ENCODE measurements around the gene MTFR1L. TPM values are rescaled to one million over a fixed set of nuclear protein-coding genes. Genes with fewer than 3 reads are reported as not detected.

MTFR1L gene
- total RNA-seq, 2 donors from 2014 or later: 36.3 to 48.6 TPM

DNA sequence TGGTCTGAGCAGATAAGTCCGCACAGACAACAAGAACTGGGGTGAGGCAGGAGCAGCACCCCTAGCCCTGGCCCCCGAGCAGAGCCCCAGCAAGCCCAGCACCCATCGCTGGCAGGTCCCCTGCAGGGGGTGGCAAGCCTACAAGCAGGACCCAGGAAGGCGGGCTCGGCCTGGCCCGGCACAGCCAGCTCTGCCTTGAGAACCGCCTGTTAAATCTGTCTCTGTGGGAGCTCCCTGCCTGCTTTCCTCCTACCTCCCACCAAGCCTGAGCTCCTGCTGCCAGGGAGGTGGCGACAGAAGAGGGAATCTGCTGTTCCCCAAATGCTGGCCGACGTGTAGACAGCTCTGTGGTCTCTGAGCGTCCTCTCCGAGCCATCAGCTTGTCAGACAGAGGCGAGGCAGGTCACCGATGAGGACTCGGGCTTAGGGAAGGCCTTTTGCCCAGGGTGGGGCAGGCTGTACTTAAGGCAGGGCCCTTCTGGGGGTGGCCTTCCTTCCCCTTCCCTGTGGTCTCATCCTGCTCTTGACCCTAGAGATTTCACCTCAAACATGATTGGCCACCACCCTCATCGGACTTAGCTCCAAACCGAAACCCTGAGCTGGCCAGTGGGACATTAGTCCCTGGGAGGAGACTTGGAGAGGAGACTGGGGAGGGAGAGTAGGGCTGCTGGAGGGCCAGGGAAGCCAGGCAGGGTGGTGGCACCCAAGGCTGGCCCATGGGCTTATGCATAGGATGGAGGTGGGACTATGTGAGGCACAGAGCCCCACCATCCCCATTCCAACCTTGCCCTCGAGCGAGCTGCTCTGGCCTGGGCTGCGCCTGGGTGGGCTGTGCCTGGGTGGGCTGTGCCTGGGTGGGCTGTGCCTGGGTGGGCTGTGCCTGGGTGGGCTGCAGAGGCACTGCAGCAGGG lies 12.0 kb upstream of the MTFR1L start:
- H3K9ac ChIP-seq (ENCODE audit: low read depth in 2 of 2, low read length in 2 of 2): no peak overlapping the region
- H3K27me3 ChIP-seq: no peaks in the 10 kb centered on the region
- H3K9me3 ChIP-seq: no peaks in the 10 kb centered on the region
- H3K36me3 ChIP-seq: no peaks in the 10 kb centered on the region
- intact Hi-C loops (cut with DNase I): loop anchor here (10.0 kb wide), 1 partner anchor 283 kb away; no protein-coding TSS in a partner anchor
- H3K27ac ChIP-seq: no peak overlapping the region
- no peak for DNase-seq
- TF ChIP-seq, protein P1, sequence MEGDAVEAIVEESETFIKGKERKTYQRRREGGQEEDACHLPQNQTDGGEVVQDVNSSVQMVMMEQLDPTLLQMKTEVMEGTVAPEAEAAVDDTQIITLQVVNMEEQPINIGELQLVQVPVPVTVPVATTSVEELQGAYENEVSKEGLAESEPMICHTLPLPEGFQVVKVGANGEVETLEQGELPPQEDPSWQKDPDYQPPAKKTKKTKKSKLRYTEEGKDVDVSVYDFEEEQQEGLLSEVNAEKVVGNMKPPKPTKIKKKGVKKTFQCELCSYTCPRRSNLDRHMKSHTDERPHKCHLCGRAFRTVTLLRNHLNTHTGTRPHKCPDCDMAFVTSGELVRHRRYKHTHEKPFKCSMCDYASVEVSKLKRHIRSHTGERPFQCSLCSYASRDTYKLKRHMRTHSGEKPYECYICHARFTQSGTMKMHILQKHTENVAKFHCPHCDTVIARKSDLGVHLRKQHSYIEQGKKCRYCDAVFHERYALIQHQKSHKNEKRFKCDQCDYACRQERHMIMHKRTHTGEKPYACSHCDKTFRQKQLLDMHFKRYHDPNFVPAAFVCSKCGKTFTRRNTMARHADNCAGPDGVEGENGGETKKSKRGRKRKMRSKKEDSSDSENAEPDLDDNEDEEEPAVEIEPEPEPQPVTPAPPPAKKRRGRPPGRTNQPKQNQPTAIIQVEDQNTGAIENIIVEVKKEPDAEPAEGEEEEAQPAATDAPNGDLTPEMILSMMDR (IDR thresholded peaks at IDR 0.05): no peak
- H3K4me3 ChIP-seq: no peak overlapping the region
- H3K4me1 ChIP-seq: no peaks in the 10 kb centered on the region

DNA sequence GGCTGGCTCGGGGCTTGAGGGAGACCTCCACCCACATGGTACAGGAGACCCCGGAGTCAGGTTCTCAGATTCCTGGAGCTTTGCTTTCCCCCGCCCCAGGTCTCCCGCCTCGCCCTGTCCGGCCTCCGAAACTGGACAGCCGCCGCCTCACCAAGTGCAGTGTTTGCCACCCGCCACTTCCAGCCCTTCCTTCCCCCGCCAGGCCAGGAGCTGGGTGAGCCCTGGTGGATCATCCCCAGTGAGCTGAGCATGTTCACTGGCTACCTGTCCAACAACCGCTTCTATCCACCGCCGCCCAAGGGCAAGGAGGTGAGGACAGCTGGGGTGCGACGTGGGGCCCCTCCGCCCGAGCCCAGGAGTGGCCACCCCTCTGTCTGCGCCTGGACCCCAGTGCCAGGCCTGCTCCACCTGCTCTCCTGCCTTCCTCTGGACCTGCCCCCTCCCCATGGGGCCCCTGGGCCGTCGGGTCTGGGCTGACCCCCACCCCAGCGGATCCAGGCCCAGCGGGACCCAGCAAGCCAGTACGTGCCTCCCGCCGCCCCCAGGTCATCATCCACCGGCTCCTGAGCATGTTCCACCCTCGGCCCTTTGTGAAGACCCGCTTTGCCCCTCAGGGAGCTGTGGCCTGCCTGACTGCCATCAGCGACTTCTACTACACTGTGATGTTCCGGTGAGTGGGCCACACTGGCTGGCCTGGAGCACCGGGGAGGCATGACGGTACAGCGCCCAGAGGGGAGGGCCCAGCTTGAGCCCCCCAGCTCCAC lies 11.1 kb upstream of the MTFR1L start:
- H3K36me3 ChIP-seq: no peaks in the 10 kb centered on the region
- DNase-seq: no peak
- TF ChIP-seq, protein P1 (IDR thresholded peaks at IDR 0.05): no peak
- intact Hi-C loops (cut with DNase I): loop anchor here (10.0 kb wide), 1 partner anchor 284 kb away; no protein-coding TSS in a partner anchor
- no peaks in the 10 kb centered on the region for H3K27me3 ChIP-seq
- no peak overlapping the region for H3K9ac ChIP-seq (ENCODE audit: low read depth in 2 of 2, low read length in 2 of 2)
- H3K27ac ChIP-seq: no peak overlapping the region
- no peak overlapping the region for H3K4me3 ChIP-seq
- no peaks in the 10 kb centered on the region for H3K9me3 ChIP-seq
- no peaks in the 10 kb centered on the region for H3K4me1 ChIP-seq

DNA sequence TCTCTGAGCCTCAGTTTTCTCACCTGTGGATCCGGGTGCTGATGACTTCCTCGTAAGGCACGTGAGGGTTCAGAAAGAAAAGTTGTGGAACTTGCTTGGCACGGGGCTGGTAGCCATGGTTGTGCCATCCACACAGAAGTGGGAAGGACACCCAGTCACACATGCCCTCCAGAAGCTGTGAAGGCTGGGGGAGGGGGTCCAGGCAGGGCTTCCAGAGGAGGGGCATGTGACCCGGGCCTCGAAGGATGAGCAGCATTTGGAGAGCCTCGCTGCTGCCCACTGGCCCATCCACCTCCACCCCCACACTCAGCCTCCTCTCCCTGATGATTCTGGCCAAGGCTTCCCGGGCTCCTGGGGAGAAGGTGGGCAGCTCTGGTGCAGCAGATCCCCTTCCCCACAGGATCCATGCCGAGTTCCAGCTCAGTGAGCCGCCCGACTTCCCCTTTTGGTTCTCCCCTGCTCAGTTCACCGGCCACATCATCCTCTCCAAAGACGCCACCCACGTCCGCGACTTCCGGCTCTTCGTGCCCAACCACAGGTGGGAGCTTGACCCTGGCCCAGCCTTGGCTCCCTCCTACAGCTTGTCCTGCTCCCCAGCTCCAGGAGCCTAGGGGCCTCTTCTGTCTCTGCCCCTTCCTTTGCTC lies 10.3 kb upstream of the MTFR1L start:
- Histone ChIP-seq H3K36me3 (no peaks in the 10 kb centered on the region), H3K4me1 (no peaks in the 10 kb centered on the region), H3K9ac (ENCODE audit: low read depth in 2 of 2, low read length in 2 of 2) (no peak overlapping the region), H3K4me3 (no peak overlapping the region), H3K27me3 (no peaks in the 10 kb centered on the region), H3K27ac (no peak overlapping the region), H3K9me3 (no peaks in the 10 kb centered on the region)
- TF ChIP-seq, protein P1 (IDR thresholded peaks at IDR 0.05): no peak
- intact Hi-C loops (cut with DNase I): loop anchor here (10.0 kb wide), 1 partner anchor 285 kb away; no protein-coding TSS in a partner anchor
- no peak for DNase-seq

DNA sequence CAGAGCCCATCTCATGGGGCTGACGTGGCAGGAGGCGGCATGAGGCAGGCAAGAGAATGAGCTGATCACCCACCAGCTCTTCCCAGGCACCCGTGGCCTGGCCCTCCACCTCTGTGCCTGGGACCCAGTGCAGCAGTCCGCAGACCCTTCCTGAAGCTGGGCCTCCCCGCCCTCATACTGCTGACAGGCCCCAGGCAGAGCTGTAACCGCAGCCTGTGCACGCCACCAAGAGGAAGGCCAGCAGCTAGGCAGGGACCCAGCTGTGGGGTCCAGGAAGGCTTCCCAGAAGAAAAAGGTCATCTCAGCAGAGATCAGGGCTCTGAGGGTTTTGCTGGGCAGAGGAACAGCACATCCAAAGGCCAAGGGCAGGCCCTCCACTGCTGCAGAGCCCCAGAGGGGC lies 9.8 kb upstream of the MTFR1L start:
- DNase-seq: no peak
- TF ChIP-seq, protein P1 (IDR thresholded peaks at IDR 0.05): no peak
- H3K4me3 ChIP-seq: no peak overlapping the region
- H3K27me3 ChIP-seq: no peaks in the 10 kb centered on the region
- no peaks in the 10 kb centered on the region for H3K4me1 ChIP-seq
- intact Hi-C loops (cut with DNase I): loop anchor here (5.0 to 10.0 kb wide), 2 partner anchors 203 to 285 kb away; no protein-coding TSS in a partner anchor
- no peaks in the 10 kb centered on the region for H3K9me3 ChIP-seq
- H3K27ac ChIP-seq: no peak overlapping the region
- H3K36me3 ChIP-seq: no peaks in the 10 kb centered on the region
- no peak overlapping the region for H3K9ac ChIP-seq (ENCODE audit: low read depth in 2 of 2, low read length in 2 of 2)

Data from colonic mucosa (tissue), 4 donors.